D341Med (cell line): ENCODE results near the gene PRDM2.

Source experiments
- DNase-seq: peaks from one replicate; pipeline ENCODE4 v3.0.0; 2012; ENCODE audit warnings: low spot score

Gene PRDM2

GRCh38 chr1:13851726-13852125 is 151.7 kb downstream of the PRDM2 start:
- no peak for DNase-seq

DNA sequence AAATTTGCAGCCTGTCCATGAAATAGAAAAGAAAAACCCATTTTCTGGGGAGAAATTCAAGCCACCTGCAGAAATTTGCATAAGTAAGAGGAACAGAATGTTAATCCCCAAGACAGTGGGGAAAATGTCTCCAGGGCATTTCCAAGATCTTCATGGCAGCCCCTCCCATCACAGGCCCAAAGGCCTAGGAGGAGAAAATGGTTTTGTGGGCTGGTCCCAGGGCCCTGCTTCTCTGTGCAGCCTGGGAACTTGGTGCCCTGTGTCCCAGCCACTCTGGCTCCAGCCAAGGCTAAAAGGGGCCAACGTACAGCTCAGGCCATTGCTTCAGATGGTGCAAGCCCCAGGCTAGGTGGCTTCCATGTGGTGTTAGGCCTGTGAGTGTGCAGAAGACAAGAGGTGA is 155.6 kb downstream of the PRDM2 start:
- DNase-seq = no peak

DNA sequence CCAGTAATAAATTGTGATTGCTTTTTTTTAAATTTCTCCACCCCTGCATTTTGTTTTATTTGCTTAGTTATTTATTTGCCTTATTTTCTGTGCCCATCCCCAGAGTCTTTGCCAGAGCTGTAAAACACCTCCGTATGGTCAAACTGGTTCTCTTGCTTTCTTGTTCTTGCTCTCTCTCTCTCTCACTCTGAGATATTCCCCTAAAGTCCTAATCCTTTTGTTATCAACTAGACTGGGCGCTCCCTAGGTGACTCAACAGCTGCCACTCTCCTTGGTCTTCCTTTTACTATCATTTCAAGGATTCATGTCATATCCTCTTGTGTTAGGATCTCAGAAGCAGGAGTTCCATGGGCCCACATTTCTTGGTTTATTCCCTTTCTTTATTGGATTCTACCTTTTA is 160.0 kb downstream of the PRDM2 start:
- no peak for DNase-seq

DNA sequence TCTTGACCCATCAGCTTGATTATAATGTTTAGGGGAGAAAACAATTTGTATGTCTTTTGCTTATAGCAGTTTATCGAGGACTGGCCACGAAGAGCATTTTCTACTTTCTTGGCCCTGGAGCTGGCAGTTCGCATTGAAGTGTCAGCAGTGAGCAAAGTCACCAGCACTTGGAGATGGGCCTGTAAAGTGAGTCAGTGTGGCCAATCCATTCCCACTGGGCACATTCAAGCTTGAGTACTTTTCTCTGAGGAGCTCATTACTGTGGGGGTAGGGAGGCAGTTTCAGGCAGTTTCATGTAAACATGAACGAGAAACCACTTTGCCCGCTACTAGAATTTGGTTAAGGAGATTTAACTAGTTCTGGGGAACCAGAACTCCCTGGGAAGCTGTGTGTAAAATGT is 164.8 kb downstream of the PRDM2 start:
- DNase-seq = no peak

- no peak for DNase-seq
These were observed 165.9 kb downstream of the PRDM2 start for GRCh38 chr1:13865851-13866250.

DNA sequence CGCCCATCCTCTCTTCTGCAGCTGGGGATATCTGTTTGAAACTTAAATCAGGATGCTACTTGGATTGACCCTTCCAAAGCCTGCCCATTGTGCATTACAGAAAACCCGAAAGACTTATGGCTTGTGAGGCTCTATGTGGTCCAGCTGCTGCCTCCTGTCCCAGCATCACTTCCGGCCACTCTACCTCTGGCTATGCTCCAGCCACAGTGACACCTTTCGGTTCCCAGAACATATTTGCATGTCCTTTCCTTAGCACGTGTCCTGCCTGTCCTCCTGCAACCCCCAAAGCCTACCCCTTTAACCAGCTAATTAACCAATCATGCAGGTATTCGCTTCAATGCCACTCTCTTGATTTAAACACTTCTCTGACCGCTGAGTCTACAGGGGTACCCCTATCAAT is 167.6 kb downstream of the PRDM2 start:
- no peak for DNase-seq

DNA sequence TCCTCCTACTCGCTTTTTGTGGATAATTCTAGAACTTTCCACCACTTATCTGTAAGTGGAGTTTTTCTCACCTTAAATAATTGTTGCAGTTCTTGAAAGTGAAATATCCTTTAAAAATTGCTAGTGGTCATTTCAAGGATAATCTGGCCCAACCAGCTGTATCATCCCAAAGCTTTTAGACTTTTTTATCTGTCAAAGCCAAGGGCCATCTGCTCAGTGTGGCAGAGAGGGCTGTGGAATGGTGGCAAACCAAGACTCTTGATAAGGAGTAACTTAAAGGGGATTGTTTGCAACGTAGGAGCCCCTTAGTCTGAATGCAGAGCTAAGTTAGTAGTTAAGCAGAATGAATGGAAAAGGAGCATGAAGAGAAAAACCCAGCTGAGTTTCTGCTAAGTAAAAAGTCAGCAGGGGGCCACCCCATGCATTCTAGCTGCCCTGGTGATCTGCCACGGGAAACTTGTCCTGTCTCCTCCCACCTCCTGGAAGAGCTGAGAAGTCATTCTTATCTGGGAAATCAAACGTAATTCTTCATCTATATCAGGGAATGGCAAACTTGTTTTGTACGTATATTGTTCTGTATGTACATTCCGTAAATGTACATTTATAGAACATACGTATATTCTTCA is 169.3 kb downstream of the PRDM2 start:
- DNase-seq = no peak

GRCh38 chr1:13871413-13871812 is 171.4 kb downstream of the PRDM2 start:
- no peak for DNase-seq

GRCh38 chr1:13871886-13872285 is 171.9 kb downstream of the PRDM2 start:
- DNase-seq = no peak

DNA sequence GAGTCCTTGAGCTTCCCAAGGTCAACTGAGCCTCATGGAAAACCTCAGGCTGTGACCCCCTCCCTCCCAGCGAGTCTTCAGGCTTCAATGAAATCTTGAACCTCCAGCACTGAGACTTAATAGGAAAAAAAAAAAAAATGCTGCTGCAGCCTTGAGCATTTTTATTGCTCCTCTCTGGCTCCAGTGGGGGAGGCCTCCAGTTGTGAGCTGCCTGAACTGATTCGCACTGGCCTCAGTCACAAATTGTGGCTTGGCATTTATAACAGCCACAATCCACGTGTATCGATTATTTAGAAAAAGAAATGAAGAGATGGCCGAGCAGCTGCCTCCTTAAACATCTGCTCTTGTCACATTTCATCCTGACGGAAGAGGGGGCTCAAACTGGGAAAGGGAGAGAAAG is 173.0 kb downstream of the PRDM2 start:
- DNase-seq = no peak
